H1 (cell line): ENCODE data around the gene MRE11.

Source experiments
- CEBPB ChIP-seq: IDR thresholded peaks from 2 replicates; pipeline ENCODE4 v1.6.1; 2012; ENCODE audit warnings: low read depth, low read length
- CREB1 ChIP-seq: IDR thresholded peaks from 2 replicates; pipeline ENCODE4 v1.6.1; 2012; ENCODE audit warnings: inconsistent platforms
- EP300 ChIP-seq, 2 experiments: IDR thresholded peaks; 1 replicate in 1 of 2; 2 replicates in 1 of 2; pipeline ENCODE4 v1.6.1; 2011 to 2012; ENCODE audit warnings: low read depth in 2 of 2, low read length in 2 of 2, mild to moderate bottlenecking in 2 of 2, borderline replicate concordance in 1 of 2, inconsistent platforms in 1 of 2, moderate library complexity in 1 of 2
- EZH2 ChIP-seq: fragments of 200-600 bp; sonication (generic); IDR thresholded peaks from 2 replicates; pipeline ENCODE4 v1.7.1; 2012; ENCODE audit warnings: low read depth, mild to moderate bottlenecking, moderate library complexity, low read length, inconsistent platforms; ENCODE audit not compliant: severe bottlenecking
- HDAC6 ChIP-seq: IDR thresholded peaks from one replicate; pipeline ENCODE4 v1.7.1; 2012; ENCODE audit warnings: low read depth, mild to moderate bottlenecking, inconsistent platforms, low read length, moderate library complexity
- KDM1A ChIP-seq: fragments of 200-600, 300-600 bp; sonication (generic); IDR thresholded peaks from 2 replicates; pipeline ENCODE4 v1.7.1; 2016; ENCODE audit warnings: mild to moderate bottlenecking, low read length, borderline replicate concordance
- POLR2A ChIP-seq, 2 experiments: IDR thresholded peaks; 1 replicate in 1 of 2; 2 replicates in 1 of 2; pipeline ENCODE4 v1.6.1; 2011; ENCODE audit warnings: low read depth in 2 of 2, low read length in 2 of 2, mild to moderate bottlenecking in 2 of 2; ENCODE audit errors: control extremely low read depth in 1 of 2
- POLR2AphosphoS5 ChIP-seq: IDR thresholded peaks from 2 replicates; pipeline ENCODE4 v1.6.1; 2011; ENCODE audit warnings: low read depth, low read length
- RAD21 ChIP-seq, 2 experiments: IDR thresholded peaks in 1 of 2; conservative IDR thresholded peaks in 1 of 2; 2 replicates each; pipeline ENCODE4 v1.6.1; 2011; ENCODE audit warnings: low read depth in 2 of 2, low read length in 2 of 2, improper control_type of control experiment in 1 of 2, inconsistent platforms in 1 of 2, mild to moderate bottlenecking in 1 of 2, moderate library complexity in 1 of 2
- RXRA ChIP-seq: IDR thresholded peaks from 2 replicates; pipeline ENCODE4 v1.6.1; 2011; ENCODE audit warnings: low read depth, mild to moderate bottlenecking, low read length, moderate library complexity; ENCODE audit not compliant: insufficient read depth
- SIRT6 ChIP-seq: IDR thresholded peaks from one replicate; pipeline ENCODE4 v1.7.1; 2012; ENCODE audit warnings: low read length, inconsistent platforms
- SRF ChIP-seq: IDR thresholded peaks from 2 replicates; pipeline ENCODE4 v1.6.1; 2011; ENCODE audit warnings: mild to moderate bottlenecking, low read depth, low read length, moderate library complexity
- TCF12 ChIP-seq: IDR thresholded peaks from 2 replicates; pipeline ENCODE4 v1.6.1; 2011; ENCODE audit warnings: low read depth, mild to moderate bottlenecking, low read length
- TF ChIP-seq, protein P1 (sequence below), 3 experiments: IDR thresholded peaks; 1 replicate in 2 of 3; 2 replicates in 1 of 3; pipeline versions ENCODE4 v1.5.1 to v1.6.1; 2011; ENCODE audit warnings: low read length in 3 of 3, mild to moderate bottlenecking in 3 of 3, inconsistent platforms in 2 of 3, low read depth in 1 of 3, moderate library complexity in 1 of 3; ENCODE audit not compliant: insufficient read depth in 1 of 3; ENCODE audit errors: control extremely low read depth in 1 of 3

GRCh38 chr11:94481342-94481741 is 12.3 kb downstream of the MRE11 start:
- TF ChIP-seq HDAC6 (no peak), POLR2AphosphoS5 (no peak), EP300 (IDR thresholded peaks at IDR 0.05; ENCODE audit: borderline replicate concordance in 1 of 2, low read depth in 2 of 2, low read length in 2 of 2) (no peak), CREB1 (no peak), KDM1A (no peak), POLR2A (IDR thresholded peaks at IDR 0.05; ENCODE audit: control extremely low read depth in 1 of 2, low read depth in 2 of 2, low read length in 2 of 2) (no peak), RXRA (no peak), CEBPB (no peak), RAD21 (IDR thresholded peaks at IDR 0.05 in 1 of 2, conservative IDR thresholded peaks at IDR 0.05 in 1 of 2; ENCODE audit: low read depth in 2 of 2, low read length in 2 of 2) (no peak), TCF12 (no peak), SIRT6 (no peak), EZH2 (no peak), SRF (no peak)
- TF ChIP-seq, protein P1, sequence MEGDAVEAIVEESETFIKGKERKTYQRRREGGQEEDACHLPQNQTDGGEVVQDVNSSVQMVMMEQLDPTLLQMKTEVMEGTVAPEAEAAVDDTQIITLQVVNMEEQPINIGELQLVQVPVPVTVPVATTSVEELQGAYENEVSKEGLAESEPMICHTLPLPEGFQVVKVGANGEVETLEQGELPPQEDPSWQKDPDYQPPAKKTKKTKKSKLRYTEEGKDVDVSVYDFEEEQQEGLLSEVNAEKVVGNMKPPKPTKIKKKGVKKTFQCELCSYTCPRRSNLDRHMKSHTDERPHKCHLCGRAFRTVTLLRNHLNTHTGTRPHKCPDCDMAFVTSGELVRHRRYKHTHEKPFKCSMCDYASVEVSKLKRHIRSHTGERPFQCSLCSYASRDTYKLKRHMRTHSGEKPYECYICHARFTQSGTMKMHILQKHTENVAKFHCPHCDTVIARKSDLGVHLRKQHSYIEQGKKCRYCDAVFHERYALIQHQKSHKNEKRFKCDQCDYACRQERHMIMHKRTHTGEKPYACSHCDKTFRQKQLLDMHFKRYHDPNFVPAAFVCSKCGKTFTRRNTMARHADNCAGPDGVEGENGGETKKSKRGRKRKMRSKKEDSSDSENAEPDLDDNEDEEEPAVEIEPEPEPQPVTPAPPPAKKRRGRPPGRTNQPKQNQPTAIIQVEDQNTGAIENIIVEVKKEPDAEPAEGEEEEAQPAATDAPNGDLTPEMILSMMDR (IDR thresholded peaks at IDR 0.05; ENCODE audit: control extremely low read depth in 1 of 3, insufficient read depth in 1 of 3, low read depth in 1 of 3, low read length in 3 of 3): no peak
